ENCODE measurements around the gene GHITM. TPM values are rescaled to one million over a fixed set of nuclear protein-coding genes. Genes with fewer than 3 reads are reported as not detected.
"Not testable (repeated sequence)": the region's sequence is repeated elsewhere in the genome, so short reads cannot be mapped to it uniquely, and the experiment has no call there.

GHITM gene
- total RNA-seq, 1 donor from 2014 or later, result 87.9 TPM

DNA sequence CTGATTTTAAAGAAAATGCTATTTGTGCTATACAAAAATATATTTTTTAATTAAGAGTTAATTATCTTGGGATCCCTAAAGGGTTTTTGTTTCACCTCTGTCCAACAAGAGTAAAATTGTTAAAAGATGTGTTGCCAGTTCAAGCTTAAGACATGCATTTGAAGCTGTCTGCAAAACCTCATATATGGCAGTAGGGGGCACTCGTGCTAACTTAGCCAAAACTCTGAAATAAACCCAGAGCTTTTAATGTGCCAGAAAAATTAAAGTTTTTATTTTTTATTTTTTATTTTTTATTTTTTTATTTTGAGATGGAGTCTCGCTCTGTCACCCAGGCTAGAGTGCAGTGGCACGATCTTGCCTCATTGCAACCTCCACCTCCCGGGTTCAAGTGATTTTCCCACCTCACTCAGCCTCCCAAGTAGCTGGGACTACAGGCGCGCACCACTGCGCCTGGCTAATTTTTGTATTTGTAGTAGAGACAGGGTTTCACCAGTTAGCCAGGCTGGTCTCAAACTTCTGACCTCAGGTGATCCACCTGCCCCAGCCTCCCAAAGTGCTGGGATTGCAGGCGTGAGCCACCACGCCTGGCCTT lies 8.8 kb downstream of the GHITM start:
- peaks cover 0 to 87% of the 10 kb centered on the region in 2 donors for H3K36me3 ChIP-seq

DNA sequence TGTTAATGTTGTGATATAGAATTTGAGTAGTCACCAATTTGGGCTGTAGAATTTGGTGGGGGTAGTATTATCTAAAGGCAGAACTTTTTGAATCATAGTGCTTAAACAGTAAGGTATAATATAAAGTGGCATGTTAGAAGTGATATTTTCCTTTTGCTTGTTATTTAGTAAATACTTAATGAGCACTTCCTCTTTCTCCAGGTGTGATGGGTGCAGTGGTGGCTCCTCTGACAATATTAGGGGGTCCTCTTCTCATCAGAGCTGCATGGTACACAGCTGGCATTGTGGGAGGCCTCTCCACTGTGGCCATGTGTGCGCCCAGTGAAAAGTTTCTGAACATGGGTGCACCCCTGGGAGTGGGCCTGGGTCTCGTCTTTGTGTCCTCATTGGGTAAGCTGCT lies 10.5 kb downstream of the GHITM start:
- Histone ChIP-seq H3K36me3 (peaks cover 0 to 86% of the 10 kb centered on the region in 2 donors), H3K9me3 (no peaks in the 10 kb centered on the region), H3K27ac (no peak overlapping the region), H3K4me1 (no peaks in the 10 kb centered on the region), H3K27me3 (no peaks in the 10 kb centered on the region), H3K4me3 (no peak overlapping the region)
- no peak for DNase-seq (ENCODE audit: extremely low spot score in 2 of 2)
- intact Hi-C loops (cut with DNase I), result no loop called here
- no peak for TF ChIP-seq POLR2A (IDR thresholded peaks at IDR 0.05)
- TF ChIP-seq POLR2AphosphoS5 (IDR thresholded peaks at IDR 0.05; ENCODE audit: insufficient read depth in 1 of 2, low read depth in 1 of 2), result no peak
- TF ChIP-seq, protein P1, sequence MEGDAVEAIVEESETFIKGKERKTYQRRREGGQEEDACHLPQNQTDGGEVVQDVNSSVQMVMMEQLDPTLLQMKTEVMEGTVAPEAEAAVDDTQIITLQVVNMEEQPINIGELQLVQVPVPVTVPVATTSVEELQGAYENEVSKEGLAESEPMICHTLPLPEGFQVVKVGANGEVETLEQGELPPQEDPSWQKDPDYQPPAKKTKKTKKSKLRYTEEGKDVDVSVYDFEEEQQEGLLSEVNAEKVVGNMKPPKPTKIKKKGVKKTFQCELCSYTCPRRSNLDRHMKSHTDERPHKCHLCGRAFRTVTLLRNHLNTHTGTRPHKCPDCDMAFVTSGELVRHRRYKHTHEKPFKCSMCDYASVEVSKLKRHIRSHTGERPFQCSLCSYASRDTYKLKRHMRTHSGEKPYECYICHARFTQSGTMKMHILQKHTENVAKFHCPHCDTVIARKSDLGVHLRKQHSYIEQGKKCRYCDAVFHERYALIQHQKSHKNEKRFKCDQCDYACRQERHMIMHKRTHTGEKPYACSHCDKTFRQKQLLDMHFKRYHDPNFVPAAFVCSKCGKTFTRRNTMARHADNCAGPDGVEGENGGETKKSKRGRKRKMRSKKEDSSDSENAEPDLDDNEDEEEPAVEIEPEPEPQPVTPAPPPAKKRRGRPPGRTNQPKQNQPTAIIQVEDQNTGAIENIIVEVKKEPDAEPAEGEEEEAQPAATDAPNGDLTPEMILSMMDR (IDR thresholded peaks at IDR 0.05), result no peak

More for the DNA sequence above, 8.8 kb downstream of the GHITM start:
- H3K4me3 ChIP-seq; intact Hi-C loops (cut with DNase I); H3K27me3 ChIP-seq; DNase-seq (ENCODE audit: extremely low spot score in 2 of 2); H3K9me3 ChIP-seq; H3K4me1 ChIP-seq; H3K27ac ChIP-seq: not testable (repeated sequence)
- TF ChIP-seq, protein P1 (IDR thresholded peaks at IDR 0.05), result peak in 2 of 3 experiments; percentile 39 to 41

DNA sequence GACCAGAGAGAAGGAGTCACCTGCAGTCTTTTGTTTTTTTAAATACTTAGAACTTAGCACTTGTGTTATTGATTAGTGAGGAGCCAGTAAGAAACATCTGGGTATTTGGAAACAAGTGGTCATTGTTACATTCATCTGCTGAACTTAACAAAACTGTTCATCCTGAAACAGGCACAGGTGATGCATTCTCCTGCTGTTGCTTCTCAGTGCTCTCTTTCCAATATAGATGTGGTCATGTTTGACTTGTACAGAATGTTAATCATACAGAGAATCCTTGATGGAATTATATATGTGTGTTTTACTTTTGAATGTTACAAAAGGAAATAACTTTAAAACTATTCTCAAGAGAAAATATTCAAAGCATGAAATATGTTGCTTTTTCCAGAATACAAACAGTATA lies 13.5 kb downstream of the GHITM start:
- DNase-seq (ENCODE audit: extremely low spot score in 2 of 2), result no peak
- H3K4me1 ChIP-seq, result no peaks in the 10 kb centered on the region
- intact Hi-C loops (cut with DNase I), result no loop called here
- no peaks in the 10 kb centered on the region for H3K27me3 ChIP-seq
- H3K36me3 ChIP-seq, result peaks cover 0 to 65% of the 10 kb centered on the region in 2 donors
- TF ChIP-seq POLR2A (IDR thresholded peaks at IDR 0.05) (no peak), POLR2AphosphoS5 (IDR thresholded peaks at IDR 0.05; ENCODE audit: insufficient read depth in 1 of 2, low read depth in 1 of 2) (no peak)
- TF ChIP-seq, protein P1 (IDR thresholded peaks at IDR 0.05), result no peak
- no peaks in the 10 kb centered on the region for H3K9me3 ChIP-seq
- H3K4me3 ChIP-seq, result no peak overlapping the region
- no peak overlapping the region for H3K27ac ChIP-seq

DNA sequence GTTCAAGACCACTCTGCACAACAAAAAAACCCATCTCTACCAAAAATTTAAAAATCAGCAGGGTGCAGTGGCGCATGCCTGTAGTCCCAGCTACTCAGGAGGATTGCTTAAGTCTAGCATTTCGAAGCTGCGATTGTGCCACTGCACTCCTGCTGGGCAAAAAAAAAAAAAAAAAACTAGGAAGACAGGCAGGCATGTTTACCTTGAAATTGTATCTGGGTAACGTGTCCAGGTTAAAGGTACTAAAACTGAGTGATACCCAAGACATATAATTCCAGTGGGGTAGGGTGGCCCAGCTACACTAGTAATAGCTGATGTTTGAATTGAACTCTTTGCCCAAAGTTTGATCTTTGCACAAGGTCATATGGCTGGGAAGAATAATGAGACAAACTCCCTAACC lies 16.2 kb downstream of the GHITM start:
- Histone ChIP-seq H3K36me3 (peaks cover 0 to 45% of the 10 kb centered on the region in 2 donors), H3K4me1 (no peaks in the 10 kb centered on the region), H3K9me3 (no peaks in the 10 kb centered on the region), H3K27me3 (no peaks in the 10 kb centered on the region), H3K4me3 (no peak overlapping the region), H3K27ac (no peak overlapping the region)
- intact Hi-C loops (cut with DNase I), result no loop called here
- TF ChIP-seq, protein P1 (IDR thresholded peaks at IDR 0.05), result no peak
- no peak for TF ChIP-seq POLR2AphosphoS5 (IDR thresholded peaks at IDR 0.05; ENCODE audit: insufficient read depth in 1 of 2, low read depth in 1 of 2)
- no peak for TF ChIP-seq POLR2A (IDR thresholded peaks at IDR 0.05)
- DNase-seq (ENCODE audit: extremely low spot score in 2 of 2), result no peak

DNA sequence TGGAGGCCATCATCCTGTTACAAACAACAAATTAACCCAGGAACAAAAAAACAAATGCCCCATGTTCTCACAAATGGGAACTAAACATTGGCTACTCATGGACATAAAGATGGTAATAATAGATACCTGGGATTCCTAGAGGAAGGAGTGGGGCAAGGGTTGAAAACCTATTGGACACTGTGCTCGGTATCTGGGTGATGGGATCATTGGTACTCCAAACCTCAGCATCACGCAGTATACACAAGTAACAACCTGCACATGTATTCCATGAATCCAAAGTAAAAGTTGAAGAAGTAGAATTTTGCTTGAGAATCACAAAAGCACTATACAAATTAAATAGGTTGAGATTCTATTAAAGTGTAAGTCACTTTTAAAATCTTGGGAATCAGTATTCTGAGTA lies 16.7 kb downstream of the GHITM start:
- DNase-seq (ENCODE audit: extremely low spot score in 2 of 2), result no peak
- Histone ChIP-seq H3K9me3 (no peaks in the 10 kb centered on the region), H3K27me3 (no peaks in the 10 kb centered on the region), H3K4me3 (no peak overlapping the region), H3K4me1 (no peaks in the 10 kb centered on the region), H3K27ac (no peak overlapping the region), H3K36me3 (peaks cover 0 to 40% of the 10 kb centered on the region in 2 donors)
- no peak for TF ChIP-seq POLR2AphosphoS5 (IDR thresholded peaks at IDR 0.05; ENCODE audit: insufficient read depth in 1 of 2, low read depth in 1 of 2)
- TF ChIP-seq, protein P1 (IDR thresholded peaks at IDR 0.05), result no peak
- TF ChIP-seq POLR2A (IDR thresholded peaks at IDR 0.05), result no peak
- intact Hi-C loops (cut with DNase I), result no loop called here

Measured in vagina (tissue), 2 donors.